HG03354 (cell line): Measurements from ENCODE around the gene PRDM10.
"Not testable (repeated sequence)": the region's sequence is repeated elsewhere in the genome, so short reads cannot be mapped to it uniquely, and the experiment has no call there.

Experiments used
- ATAC-seq: cut with Tn5 transposase; IDR thresholded peaks from one replicate; pipeline ENCODE4 v1.9.1; 2021; ENCODE audit warnings: mild to moderate bottlenecking; ENCODE audit not compliant: unreplicated experiment, poor library complexity, severe bottlenecking

PRDM10 gene

GRCh38 chr11:130002352-130002845 lies at the start of gene PRDM10:
PRDM10 (minus strand) TSS chr11:130002835; CDS start chr11:129960964, 41,871 bp downstream.
- peak; percentile 58 for ATAC-seq

- ATAC-seq, result no peak
Measured at GRCh38 chr11:130051082-130051481, 48.4 kb upstream of the PRDM10 start.

GRCh38 chr11:130050257-130050656 lies 47.6 kb upstream of the PRDM10 start:
- no peak for ATAC-seq

DNA sequence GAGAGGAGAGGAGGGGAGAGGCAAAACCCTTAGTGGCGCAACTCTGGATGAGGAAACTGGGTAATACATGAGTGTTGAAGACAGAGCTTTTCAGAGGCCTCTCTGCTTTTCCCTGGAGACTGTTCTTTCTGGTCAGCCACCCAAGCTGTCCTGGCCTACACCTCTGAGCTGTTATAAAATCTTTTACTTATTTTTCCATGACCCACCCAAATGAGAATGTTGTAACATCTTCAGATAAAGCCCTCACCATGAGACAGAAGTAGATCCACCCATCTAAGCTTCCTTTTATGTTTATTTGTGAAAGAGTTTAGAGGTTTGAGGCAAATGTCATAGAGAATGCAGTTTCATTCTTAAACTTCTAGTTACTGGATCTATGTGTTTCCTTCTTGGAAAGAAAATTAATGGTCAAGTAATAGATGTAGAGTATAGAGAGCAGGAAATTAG lies 46.7 kb upstream of the PRDM10 start:
- no peak for ATAC-seq

DNA sequence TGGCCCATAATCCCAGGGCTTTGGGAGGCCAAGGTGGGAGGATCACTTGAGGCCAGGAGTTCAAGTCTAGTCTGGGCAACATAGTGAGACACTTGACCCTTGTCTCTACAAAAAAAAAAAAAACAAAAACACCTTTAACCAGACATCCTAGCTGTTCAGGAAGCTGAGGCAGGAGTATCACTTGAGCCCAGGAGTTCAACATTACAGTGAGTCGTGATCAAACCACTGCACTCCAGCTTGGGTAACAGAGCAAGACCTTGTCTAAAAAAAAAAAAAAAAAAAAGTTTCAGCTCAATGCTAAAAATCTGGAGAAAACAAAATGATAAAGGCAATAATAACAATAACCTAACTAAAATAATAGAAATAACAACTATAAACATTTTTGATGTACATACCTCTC lies 44.5 kb upstream of the PRDM10 start:
- ATAC-seq, result no peak

GRCh38 chr11:130043575-130043974 lies 40.9 kb upstream of the PRDM10 start:
- no peak for ATAC-seq

- no peak for ATAC-seq
Measured at GRCh38 chr11:130042093-130042591, 39.5 kb upstream of the PRDM10 start.

GRCh38 chr11:130040281-130040940 lies 37.8 kb upstream of the PRDM10 start:
- no peak for ATAC-seq

DNA sequence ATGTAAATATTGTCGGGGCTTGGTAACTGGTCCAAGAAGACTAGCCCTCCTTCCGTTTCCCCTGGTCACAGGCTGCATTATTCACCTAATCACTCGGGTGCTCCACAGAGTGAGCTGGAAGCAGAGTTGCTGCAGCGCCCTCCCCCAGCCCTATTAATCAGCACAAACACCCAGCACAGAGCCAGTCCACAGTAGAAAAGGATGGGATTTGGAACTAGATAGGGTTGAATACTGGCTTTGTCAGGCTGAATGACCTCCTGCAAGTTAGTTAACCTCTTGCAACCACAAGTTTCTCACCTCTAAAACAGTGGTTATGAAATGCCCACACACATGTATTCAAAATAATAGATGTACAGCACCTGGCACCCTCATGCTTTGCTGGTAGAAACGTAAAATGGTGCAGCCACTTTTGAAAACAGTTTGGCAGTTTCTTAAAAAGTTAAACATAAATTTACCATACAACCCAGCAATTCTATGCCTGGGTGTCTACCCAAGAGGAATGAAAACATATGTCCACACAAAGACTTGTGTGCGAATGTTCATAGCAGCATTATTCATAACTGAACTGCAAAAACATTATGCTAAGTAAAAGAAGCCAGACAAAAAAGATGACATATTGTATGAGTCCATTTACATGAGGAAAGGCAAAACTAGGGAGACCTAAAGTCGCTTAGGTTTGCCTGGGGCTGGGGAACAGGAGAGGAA lies 35.4 kb upstream of the PRDM10 start:
- no peak for ATAC-seq

GRCh38 chr11:130037058-130037457 lies 34.4 kb upstream of the PRDM10 start:
- ATAC-seq, result no peak

- no peak for ATAC-seq
Measured at GRCh38 chr11:130034236-130034635, 31.6 kb upstream of the PRDM10 start.

DNA sequence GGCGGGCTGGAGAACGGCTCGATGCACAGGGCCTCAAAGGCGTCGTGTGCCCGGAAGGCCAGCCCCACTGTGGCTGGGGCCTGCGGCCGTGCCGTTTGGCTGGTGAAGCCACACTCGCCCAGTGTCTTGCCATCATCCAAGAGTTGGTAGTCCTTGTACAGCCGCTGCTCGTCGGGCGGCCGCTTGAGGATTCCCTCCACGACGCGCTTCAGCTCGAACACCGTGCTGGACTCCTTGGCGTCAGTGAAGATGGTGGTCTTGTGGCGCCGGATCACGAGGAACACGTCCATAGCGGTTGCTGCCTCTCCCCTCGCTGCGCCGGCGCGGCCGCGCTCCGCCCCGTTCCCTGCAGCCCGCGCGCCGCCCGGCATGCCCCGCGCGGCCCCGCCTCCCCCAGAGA lies 30.3 kb upstream of the PRDM10 start:
- ATAC-seq, result no peak

DNA sequence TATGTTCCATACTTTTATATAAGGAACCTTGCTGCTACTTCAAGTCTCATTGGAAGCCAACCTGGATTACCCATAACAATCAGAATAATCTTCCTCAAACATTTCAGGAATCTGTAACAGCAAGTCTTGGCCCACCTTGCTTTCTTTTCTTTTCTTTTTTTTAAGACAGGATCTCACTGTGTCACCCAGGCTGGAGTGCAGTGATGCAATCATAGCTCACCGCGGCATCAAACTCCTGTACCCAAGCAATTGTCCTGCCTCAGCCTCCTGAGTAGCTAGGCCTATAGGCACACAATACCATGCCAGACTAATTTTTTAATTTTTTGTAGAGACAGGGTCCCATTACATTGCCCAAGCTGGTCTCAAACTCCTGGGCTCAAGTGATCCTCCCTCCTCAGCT lies 29.3 kb upstream of the PRDM10 start:
- ATAC-seq, result no peak

GRCh38 chr11:130031056-130031455 lies 28.4 kb upstream of the PRDM10 start:
- ATAC-seq, result no peak

DNA sequence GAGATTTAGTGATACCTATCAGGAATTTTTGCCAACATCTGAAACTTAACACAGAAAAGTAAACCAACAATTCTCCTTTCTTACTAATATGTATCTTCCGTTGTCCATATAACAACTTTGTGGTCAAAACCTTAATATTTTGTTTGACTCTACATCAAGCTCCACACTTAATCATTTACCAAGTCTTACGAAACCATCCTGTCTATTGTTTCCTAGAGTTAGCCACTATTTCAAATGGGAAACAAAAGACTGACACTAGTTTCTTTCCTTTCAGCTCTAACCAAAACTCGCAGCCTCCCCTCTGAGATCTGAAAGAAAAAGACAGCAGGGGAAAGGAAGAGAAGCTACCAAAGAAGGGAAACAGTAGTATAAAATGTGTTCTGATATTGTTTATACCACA lies 26.5 kb upstream of the PRDM10 start:
- peak; percentile 89 for ATAC-seq

GRCh38 chr11:130025371-130025770 lies 22.7 kb upstream of the PRDM10 start:
- ATAC-seq, result no peak

- no peak for ATAC-seq
Measured at GRCh38 chr11:130024361-130024760, 21.7 kb upstream of the PRDM10 start.

DNA sequence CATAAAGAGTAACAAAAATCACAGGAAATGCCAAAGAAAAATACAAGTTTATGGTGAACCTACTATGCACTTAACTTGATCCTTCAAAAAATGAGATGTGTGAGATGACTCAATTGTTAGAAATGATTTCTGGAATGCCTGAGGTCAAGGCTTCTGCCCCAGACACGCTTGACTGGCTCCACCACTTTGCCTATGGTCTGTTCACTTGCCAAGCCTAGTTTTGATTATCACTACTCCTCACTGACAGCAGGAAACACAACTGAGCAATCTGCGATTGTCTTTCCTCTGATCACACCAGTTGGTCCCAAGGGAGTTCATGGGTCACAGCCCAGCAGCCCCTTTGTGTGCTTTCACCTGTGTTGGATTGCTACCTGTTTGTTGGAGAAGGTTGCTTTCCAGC lies 20.6 kb upstream of the PRDM10 start:
- ATAC-seq, result peak; percentile 99

DNA sequence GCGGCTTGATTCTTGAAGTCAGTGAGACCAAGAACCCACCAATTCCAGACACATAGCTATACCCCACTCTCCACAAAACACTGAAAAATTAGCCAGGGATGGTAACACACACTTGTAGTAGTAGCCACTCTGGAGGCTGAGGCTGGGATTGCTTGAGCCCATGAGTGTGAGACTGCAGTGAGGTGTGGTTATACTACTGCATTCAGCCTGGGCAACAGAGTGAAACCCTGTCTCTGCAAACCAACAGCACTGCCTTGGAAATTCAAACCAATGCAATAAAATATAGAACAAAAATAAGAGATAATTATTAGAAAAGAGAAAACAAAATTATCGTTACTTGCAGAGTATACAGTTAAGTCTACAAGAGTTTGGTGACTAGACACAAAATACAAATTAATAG lies 20.2 kb upstream of the PRDM10 start:
- ATAC-seq, result peak; percentile 38

DNA sequence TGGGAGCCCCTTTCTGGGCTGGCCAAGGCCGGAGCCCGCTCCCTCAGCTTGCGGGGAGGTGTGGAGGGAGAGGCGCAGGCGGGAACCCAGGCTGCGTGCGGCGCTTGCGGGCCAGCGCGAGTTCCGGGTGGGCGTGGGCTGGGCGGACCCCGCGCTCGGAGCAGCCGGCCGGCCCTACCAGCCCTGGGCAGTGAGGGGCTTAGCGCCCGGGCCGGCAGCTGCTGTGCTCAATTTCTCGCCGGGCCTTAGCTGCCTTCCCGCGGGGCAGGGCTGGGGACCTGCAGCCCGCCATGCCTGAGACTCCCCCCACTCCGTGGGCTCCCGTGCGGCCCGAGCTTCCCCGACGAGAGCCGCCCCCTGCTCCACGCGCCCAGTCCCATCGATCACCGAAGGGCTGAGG lies 19.0 kb upstream of the PRDM10 start:
- not testable (repeated sequence) for ATAC-seq

GRCh38 chr11:130020323-130020722 lies 17.7 kb upstream of the PRDM10 start:
- no peak for ATAC-seq
